ENCODE measurements around the gene CPLANE1.
"Not testable (repeated sequence)": the region's sequence is repeated elsewhere in the genome, so short reads cannot be mapped to it uniquely, and the experiment has no call there.

CPLANE1 gene

GRCh38 chr5:37248970-37249814, at the start of gene CPLANE1:
Gene CPLANE1, minus strand, starts transcription at chr5:37249376. Its CDS starts 1,678 bp downstream, at chr5:37247698.
- peak; percentile 36 for DNase-seq (ENCODE audit: low read depth)
- peak within 1 kb of the TSS; percentile 91 for H3K4me3 ChIP-seq (ENCODE audit: low read depth, low read length)
- in situ Hi-C loops (cut with HindIII; ENCODE audit: low sequenced_read_pairs): no loop called here
- TF ChIP-seq CTCF (IDR thresholded peaks at IDR 0.05; ENCODE audit: low read depth, low read length, missing control alignments): peak; percentile 10

DNA sequence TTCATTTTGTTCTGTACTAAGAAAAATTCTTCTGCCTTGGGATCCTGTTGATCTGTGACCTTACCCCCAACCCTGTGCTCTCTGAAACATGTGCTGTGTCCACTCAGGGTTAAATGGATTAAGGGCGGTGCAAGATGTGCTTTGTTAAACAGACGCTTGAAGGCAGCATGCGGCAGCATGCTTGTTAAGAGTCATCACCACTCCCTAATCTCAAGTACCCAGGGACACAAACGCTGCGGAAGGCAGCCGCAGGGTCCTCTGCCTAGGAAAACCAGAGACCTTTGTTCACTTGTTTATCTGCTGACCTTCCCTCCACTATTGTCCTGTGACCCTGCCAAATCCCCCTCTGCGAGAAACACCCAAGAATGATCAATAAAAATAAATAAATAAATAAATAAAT, 47.1 kb upstream of the CPLANE1 start:
- H3K4me3 ChIP-seq (ENCODE audit: low read depth, low read length); in situ Hi-C loops (cut with HindIII; ENCODE audit: low sequenced_read_pairs); DNase-seq (ENCODE audit: low read depth): not testable (repeated sequence)

DNA sequence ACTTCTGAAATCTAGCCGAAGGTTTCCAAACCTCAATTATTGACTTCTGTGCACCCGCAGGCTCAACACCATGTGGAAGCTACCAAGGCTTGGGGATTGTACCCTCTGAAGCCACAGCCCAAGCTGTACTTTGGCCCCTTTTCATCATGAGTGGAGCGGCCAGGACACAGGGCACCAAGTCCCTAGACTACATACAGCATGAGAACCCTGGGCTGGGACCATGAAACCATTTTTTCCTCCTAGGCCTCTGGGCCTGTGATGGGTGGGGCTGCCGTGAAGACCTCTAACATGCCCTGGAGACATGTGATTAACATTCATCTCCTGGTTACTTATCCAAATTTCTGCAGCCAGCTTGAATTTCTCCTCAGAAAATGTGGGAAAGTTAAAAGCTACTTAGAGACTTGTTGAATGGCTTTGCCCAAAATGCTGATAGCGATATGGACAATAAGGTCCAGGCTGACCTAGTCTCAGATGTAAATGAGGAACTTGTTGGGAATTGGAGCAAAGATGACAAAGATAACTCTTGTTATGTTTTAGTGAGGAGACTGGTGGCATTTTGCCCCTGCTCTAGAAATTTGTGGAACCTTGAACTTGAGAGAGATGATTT, 34.1 kb upstream of the CPLANE1 start:
- no peak for DNase-seq (ENCODE audit: low read depth)
- TF ChIP-seq CTCF (IDR thresholded peaks at IDR 0.05; ENCODE audit: low read depth, low read length, missing control alignments): no peak
- in situ Hi-C loops (cut with HindIII; ENCODE audit: low sequenced_read_pairs): no loop called here
- no peak overlapping the region for H3K4me3 ChIP-seq (ENCODE audit: low read depth, low read length)

DNA sequence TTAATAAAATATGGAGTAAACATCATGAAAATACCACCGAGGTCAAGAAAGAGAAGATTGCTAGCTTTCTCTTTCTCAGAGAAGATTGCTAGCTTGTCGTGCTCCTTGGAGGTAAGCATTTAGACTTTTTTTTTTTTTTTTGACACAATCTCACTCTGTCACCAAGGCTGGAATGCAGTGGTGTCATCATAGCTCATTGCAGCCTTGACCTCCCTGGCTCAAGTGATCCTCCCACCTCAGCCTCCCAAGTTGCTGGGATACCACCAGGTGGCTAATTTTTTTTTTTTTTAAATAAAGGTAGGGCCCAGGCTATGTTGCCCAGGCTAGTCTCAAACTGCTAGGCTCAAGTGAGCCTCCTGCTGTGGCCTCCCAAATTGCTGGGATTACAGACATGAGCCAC, 26.3 kb upstream of the CPLANE1 start:
- no peak for DNase-seq (ENCODE audit: low read depth)
- in situ Hi-C loops (cut with HindIII; ENCODE audit: low sequenced_read_pairs): no loop called here
- TF ChIP-seq CTCF (IDR thresholded peaks at IDR 0.05; ENCODE audit: low read depth, low read length, missing control alignments): no peak
- no peak overlapping the region for H3K4me3 ChIP-seq (ENCODE audit: low read depth, low read length)

DNA sequence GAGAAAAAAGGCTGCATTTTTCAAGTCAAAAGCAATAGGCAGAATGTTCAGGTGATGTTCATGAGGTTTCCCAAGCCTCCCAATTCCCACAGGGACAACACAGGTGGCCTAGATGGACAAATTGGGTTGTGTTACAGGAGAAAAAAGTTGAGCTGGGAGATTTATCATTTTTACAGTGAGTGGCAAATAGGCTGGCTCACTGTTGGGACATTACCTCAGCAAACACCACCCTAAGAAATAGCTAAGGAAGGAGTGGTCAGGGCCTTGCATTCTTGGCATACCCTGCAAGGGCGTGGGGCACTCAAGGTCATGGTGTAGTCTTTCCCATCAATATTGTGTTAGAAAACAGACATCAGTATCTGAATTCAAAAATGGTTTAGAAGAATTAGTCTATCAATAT, 23.3 kb upstream of the CPLANE1 start:
- no peak for DNase-seq (ENCODE audit: low read depth)
- in situ Hi-C loops (cut with HindIII; ENCODE audit: low sequenced_read_pairs): no loop called here
- no peak overlapping the region for H3K4me3 ChIP-seq (ENCODE audit: low read depth, low read length)
- TF ChIP-seq CTCF (IDR thresholded peaks at IDR 0.05; ENCODE audit: low read depth, low read length, missing control alignments): no peak

GRCh38 chr5:37268100-37268499, 18.9 kb upstream of the CPLANE1 start:
- in situ Hi-C loops (cut with HindIII; ENCODE audit: low sequenced_read_pairs); H3K4me3 ChIP-seq (ENCODE audit: low read depth, low read length); DNase-seq (ENCODE audit: low read depth): not testable (repeated sequence)

DNA sequence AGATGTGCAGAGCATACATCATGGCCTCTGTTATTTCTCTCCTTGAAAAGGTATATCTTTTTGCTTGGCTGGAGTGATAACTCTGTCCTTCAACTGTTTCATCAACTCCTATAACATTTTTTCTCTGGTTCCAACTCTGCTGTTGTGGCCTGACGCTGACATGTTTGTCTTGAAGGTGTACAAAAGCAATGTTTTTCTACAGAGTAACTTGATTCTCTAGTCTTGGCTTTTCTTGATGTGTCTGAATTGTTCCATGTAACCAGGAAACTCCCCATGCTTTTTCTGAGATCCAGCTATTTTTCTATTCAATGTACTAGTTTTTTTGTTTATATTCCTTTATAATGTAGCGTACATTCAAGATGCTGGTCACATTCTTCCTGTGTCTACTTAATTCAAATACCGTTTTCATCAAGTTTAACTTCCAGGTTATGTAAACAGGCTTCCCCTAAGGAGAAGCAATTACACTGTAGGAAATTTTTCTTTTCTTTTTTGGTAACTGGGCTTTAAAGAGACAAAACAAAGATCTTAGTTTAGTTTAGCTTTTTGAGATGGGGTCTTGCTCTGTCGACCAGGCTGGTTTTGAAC, 6.7 kb upstream of the CPLANE1 start:
- in situ Hi-C loops (cut with HindIII; ENCODE audit: low sequenced_read_pairs): no loop called here
- DNase-seq (ENCODE audit: low read depth): no peak
- H3K4me3 ChIP-seq (ENCODE audit: low read depth, low read length): no peak overlapping the region
- TF ChIP-seq CTCF (IDR thresholded peaks at IDR 0.05; ENCODE audit: low read depth, low read length, missing control alignments): no peak
